Mesodermal cell (in vitro differentiated cells): ENCODE measurements around the gene PDE10A.
A peak's percentile ranks its signal among the peaks of the same experiment; 100 is the strongest.

ENCODE experiments used
- H3K27ac ChIP-seq: 2 replicates; pipeline ENCODE4 v1.7.0; 2013; ENCODE audit warnings: mild to moderate bottlenecking, low read depth, low read length, moderate library complexity; ENCODE audit not compliant: severe bottlenecking
- H3K36me3 ChIP-seq: 2 replicates; pipeline ENCODE4 v1.7.1; 2013; ENCODE audit warnings: mild to moderate bottlenecking, low read length, moderate library complexity; ENCODE audit not compliant: control insufficient read depth, insufficient read depth
- H3K4me1 ChIP-seq: one replicate; pipeline ENCODE4 v1.7.1; 2013; ENCODE audit warnings: mild to moderate bottlenecking, low read length; ENCODE audit not compliant: insufficient read depth, control insufficient read depth, poor library complexity, severe bottlenecking
- H3K4me3 ChIP-seq: 2 replicates; pipeline ENCODE4 v1.7.0; 2013; ENCODE audit warnings: low read length, control low read depth, mild to moderate bottlenecking; ENCODE audit not compliant: insufficient read depth, poor library complexity, severe bottlenecking; ENCODE audit errors: extremely low read depth
- H3K9me3 ChIP-seq: 2 replicates; pipeline ENCODE4 v1.7.1; 2013; ENCODE audit warnings: mild to moderate bottlenecking, low read length, moderate library complexity; ENCODE audit not compliant: control insufficient read depth
- WGBS, 2 experiments: methylation state at CpG; one replicate each; pipeline ENCODE4 v1.1.5; 2013; ENCODE audit warnings: missing lambda C conversion rate in 2 of 2; ENCODE audit not compliant: insufficient coverage in 2 of 2; 5-methylcytosine and 5-hydroxymethylcytosine counted together

Gene PDE10A

GRCh38 chr6:165678429-165678828 lies 15.4 kb upstream of the PDE10A start:
- Histone ChIP-seq H3K36me3 (no peaks in the 10 kb centered on the region), H3K27ac (no peak overlapping the region), H3K4me1 (no peaks in the 10 kb centered on the region), H3K4me3 (no peak overlapping the region), H3K9me3 (no peaks in the 10 kb centered on the region)
- 85 to 91% methylated on average over 3 to 8 of the region's 10 CpGs for WGBS, 2 experiments

- 91 to 98% methylated on average over 5 to 6 of the region's 6 CpGs for WGBS, 2 experiments
- H3K9me3 ChIP-seq: no peaks in the 10 kb centered on the region
- no peak overlapping the region for H3K4me3 ChIP-seq
- no peak overlapping the region for H3K27ac ChIP-seq
- H3K4me1 ChIP-seq: no peaks in the 10 kb centered on the region
- H3K36me3 ChIP-seq: no peaks in the 10 kb centered on the region
Measured at GRCh38 chr6:165677091-165677490, 14.1 kb upstream of the PDE10A start.

GRCh38 chr6:165676435-165677068 lies 13.5 kb upstream of the PDE10A start:
- H3K27ac ChIP-seq: no peak overlapping the region

GRCh38 chr6:165675120-165675519 lies 12.1 kb upstream of the PDE10A start:
- H3K27ac ChIP-seq: no peak overlapping the region
- no CpG with 5 or more reads among the region's 1 CpG for WGBS, 2 experiments
- no peak overlapping the region for H3K4me3 ChIP-seq

More at GRCh38 chr6:165676435-165677068, 13.5 kb upstream of the PDE10A start:
- Histone ChIP-seq H3K4me1 (no peaks in the 10 kb centered on the region), H3K4me3 (no peak overlapping the region), H3K9me3 (no peaks in the 10 kb centered on the region), H3K36me3 (no peaks in the 10 kb centered on the region)
- WGBS, 2 experiments: 87 to 89% methylated on average over 12 to 16 of the region's 18 CpGs

GRCh38 chr6:165674155-165675029 lies 11.4 kb upstream of the PDE10A start:
- no peaks in the 10 kb centered on the region for H3K9me3 ChIP-seq
- no peaks in the 10 kb centered on the region for H3K4me1 ChIP-seq
- no peak overlapping the region for H3K27ac ChIP-seq
- 90 to 93% methylated on average over 6 to 15 of the region's 20 CpGs for WGBS, 2 experiments
- no peak overlapping the region for H3K4me3 ChIP-seq
- H3K36me3 ChIP-seq: no peaks in the 10 kb centered on the region

More at GRCh38 chr6:165675120-165675519, 12.1 kb upstream of the PDE10A start:
- H3K4me1 ChIP-seq: no peaks in the 10 kb centered on the region
- no peaks in the 10 kb centered on the region for H3K36me3 ChIP-seq
- no peaks in the 10 kb centered on the region for H3K9me3 ChIP-seq

- H3K27ac ChIP-seq: no peak overlapping the region
- no peaks in the 10 kb centered on the region for H3K4me1 ChIP-seq
- 87 to 93% methylated on average over 3 to 4 of the region's 6 CpGs for WGBS, 2 experiments
- no peaks in the 10 kb centered on the region for H3K36me3 ChIP-seq
- H3K9me3 ChIP-seq: no peaks in the 10 kb centered on the region
- H3K4me3 ChIP-seq: no peak overlapping the region
Measured at GRCh38 chr6:165671222-165671768, 8.3 kb upstream of the PDE10A start.

GRCh38 chr6:165668951-165669350 lies 5.9 kb upstream of the PDE10A start:
- Histone ChIP-seq H3K9me3 (no peaks in the 10 kb centered on the region), H3K36me3 (no peaks in the 10 kb centered on the region), H3K4me3 (no peak overlapping the region), H3K27ac (no peak overlapping the region), H3K4me1 (peaks cover 10% of the 10 kb centered on the region)
- WGBS, 2 experiments: 63 to 65% methylated on average over 5 of the region's 8 CpGs

- no peak overlapping the region for H3K4me3 ChIP-seq
- no peaks in the 10 kb centered on the region for H3K36me3 ChIP-seq
- peaks cover 13% of the 10 kb centered on the region for H3K4me1 ChIP-seq
- no CpG with 5 or more reads among the region's 4 CpGs for WGBS, 2 experiments
- H3K9me3 ChIP-seq: no peaks in the 10 kb centered on the region
- no peak overlapping the region for H3K27ac ChIP-seq
Measured at GRCh38 chr6:165665384-165665672, 2.3 kb upstream of the PDE10A start.

GRCh38 chr6:165664559-165665383 lies 1.7 kb upstream of the PDE10A start:
- H3K4me1 ChIP-seq: peaks cover 13% of the 10 kb centered on the region
- H3K27ac ChIP-seq: no peak overlapping the region
- peak overlapping the region; percentile 54 for H3K4me3 ChIP-seq
- no peaks in the 10 kb centered on the region for H3K9me3 ChIP-seq
- no peaks in the 10 kb centered on the region for H3K36me3 ChIP-seq
- WGBS, 2 experiments: 2% methylated on average over 10 to 18 of the region's 25 CpGs

GRCh38 chr6:165663736-165664558 lies 906 bp upstream of the PDE10A start:
- Histone ChIP-seq H3K27ac (no peak overlapping the region), H3K4me3 (peak overlapping the region; percentile 54), H3K9me3 (no peaks in the 10 kb centered on the region), H3K36me3 (no peaks in the 10 kb centered on the region), H3K4me1 (peaks cover 13% of the 10 kb centered on the region)
- 0 to 1% methylated on average over 40 to 42 of the region's 48 CpGs for WGBS, 2 experiments
